Neutrophil (primary cell): ENCODE data around the gene HIKESHI.

ENCODE experiments used
- H3K27ac ChIP-seq: fragments of 200-600 bp; sonication (generic); 2 replicates; pipeline ENCODE4 v1.5.1; 2016; ENCODE audit warnings: mild to moderate bottlenecking, moderate library complexity
- H3K27me3 ChIP-seq: fragments of 200-600 bp; sonication (generic); 2 replicates; pipeline ENCODE4 v1.6.0; 2016; ENCODE audit warnings: mild to moderate bottlenecking
- H3K36me3 ChIP-seq: fragments of 200-600 bp; sonication (generic); 2 replicates; pipeline ENCODE4 v1.5.1; 2017
- H3K4me1 ChIP-seq, 2 experiments: fragments of 200-600 bp in 1 of 2; sonication (generic) in 1 of 2; 1 replicate in 1 of 2; 2 replicates in 1 of 2; pipeline versions ENCODE4 v1.5.1 to v1.6.1; 2013 to 2016; ENCODE audit warnings: low read depth in 1 of 2, low read length in 1 of 2, mild to moderate bottlenecking in 1 of 2, moderate library complexity in 1 of 2; ENCODE audit not compliant: control insufficient read depth in 1 of 2, insufficient read depth in 1 of 2
- H3K4me3 ChIP-seq, 2 experiments: fragments of 200-600 bp in 1 of 2; sonication (generic) in 1 of 2; 1 replicate in 1 of 2; 2 replicates in 1 of 2; pipeline ENCODE4 v1.5.1; 2013 to 2016; ENCODE audit warnings: low read depth in 1 of 2, low read length in 1 of 2, mild to moderate bottlenecking in 1 of 2, moderate library complexity in 1 of 2
- H3K9me3 ChIP-seq: fragments of 200-600 bp; sonication (generic); 2 replicates; pipeline ENCODE4 v1.5.1; 2016
- TF ChIP-seq, protein P1 (sequence below): fragments of 200-600 bp; sonication (generic); IDR thresholded peaks from 2 replicates; pipeline ENCODE4 v1.5.1; 2016; ENCODE audit warnings: antibody characterized with exemption

HIKESHI gene

DNA sequence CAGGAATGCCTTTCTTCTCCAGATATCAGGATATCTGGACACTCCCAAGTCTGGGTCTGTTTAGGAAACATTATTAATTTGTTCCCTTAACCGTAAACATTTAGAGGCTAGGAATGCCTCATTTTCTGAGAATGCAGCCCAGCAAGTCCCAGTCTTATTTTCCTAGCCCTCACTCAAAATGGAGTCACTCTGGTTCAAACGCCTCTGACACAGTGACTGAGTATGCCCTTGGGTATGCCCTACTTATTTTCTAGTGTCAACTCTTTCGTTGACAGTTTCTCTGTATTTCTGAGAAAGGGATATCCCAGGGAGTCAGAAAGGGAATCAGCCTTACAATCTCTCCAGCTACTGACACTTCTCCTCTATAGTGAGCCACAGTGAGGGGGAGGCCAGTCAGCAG is 56.7 kb downstream of the HIKESHI start:
- H3K36me3 ChIP-seq: no peaks in the 10 kb centered on the region
- H3K4me1 ChIP-seq: no peaks in the 10 kb centered on the region
- no peak overlapping the region for H3K4me3 ChIP-seq
- TF ChIP-seq, protein P1, sequence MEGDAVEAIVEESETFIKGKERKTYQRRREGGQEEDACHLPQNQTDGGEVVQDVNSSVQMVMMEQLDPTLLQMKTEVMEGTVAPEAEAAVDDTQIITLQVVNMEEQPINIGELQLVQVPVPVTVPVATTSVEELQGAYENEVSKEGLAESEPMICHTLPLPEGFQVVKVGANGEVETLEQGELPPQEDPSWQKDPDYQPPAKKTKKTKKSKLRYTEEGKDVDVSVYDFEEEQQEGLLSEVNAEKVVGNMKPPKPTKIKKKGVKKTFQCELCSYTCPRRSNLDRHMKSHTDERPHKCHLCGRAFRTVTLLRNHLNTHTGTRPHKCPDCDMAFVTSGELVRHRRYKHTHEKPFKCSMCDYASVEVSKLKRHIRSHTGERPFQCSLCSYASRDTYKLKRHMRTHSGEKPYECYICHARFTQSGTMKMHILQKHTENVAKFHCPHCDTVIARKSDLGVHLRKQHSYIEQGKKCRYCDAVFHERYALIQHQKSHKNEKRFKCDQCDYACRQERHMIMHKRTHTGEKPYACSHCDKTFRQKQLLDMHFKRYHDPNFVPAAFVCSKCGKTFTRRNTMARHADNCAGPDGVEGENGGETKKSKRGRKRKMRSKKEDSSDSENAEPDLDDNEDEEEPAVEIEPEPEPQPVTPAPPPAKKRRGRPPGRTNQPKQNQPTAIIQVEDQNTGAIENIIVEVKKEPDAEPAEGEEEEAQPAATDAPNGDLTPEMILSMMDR: no peak
- H3K27me3 ChIP-seq: no peaks in the 10 kb centered on the region
- H3K9me3 ChIP-seq: no peaks in the 10 kb centered on the region
- H3K27ac ChIP-seq: no peak overlapping the region

DNA sequence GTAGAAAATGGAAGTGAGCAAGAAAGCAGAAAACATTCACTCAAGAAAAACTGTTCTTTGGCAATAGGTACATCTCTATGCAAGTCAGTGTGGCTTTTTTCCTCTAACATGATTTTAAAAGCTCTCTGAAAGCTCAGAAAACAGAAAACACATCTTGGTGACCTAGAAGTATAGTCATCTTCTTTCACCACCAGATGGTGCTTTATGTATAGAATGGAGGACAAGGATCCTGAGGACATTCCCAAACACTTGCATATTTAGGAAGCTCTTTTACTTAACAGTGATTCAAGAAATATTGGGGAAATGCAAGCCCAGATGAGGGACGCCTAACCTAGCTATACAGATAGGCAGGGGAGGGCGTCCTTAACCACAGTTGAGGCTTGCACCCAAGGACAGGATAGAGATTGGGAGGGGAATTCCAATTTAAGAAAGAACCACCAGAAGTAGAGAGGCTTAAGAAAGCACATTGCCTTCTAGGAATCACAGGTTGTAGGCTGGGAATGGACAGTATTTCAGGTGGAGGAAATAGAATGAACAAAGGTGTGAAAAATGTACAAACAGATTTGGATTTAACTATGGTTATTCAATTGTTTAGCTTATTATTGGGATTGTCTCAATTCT is 58.8 kb downstream of the HIKESHI start:
- H3K36me3 ChIP-seq: no peaks in the 10 kb centered on the region
- TF ChIP-seq, protein P1: no peak
- no peaks in the 10 kb centered on the region for H3K4me1 ChIP-seq
- H3K27me3 ChIP-seq: no peaks in the 10 kb centered on the region
- H3K9me3 ChIP-seq: no peaks in the 10 kb centered on the region
- H3K4me3 ChIP-seq: no peak overlapping the region
- H3K27ac ChIP-seq: no peak overlapping the region

DNA sequence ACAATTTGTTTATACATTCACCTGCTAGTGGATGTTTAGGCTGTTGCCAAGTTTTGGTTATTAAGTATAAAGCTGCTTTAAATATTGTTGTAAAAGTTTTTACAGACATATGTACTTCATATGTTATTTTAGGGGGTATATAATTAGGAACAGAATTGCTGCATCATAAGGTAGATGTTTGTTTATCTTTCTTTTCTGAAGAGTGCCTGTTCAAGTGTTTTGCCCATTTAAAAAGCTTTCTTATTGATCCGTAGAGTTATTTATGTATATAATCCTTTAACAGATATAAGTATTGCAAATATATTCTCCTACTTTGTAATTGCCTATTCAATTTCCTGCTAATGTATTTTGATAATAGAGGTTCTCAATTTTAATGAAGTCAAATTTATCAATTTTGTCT is 61.4 kb downstream of the HIKESHI start:
- Histone ChIP-seq H3K27ac (no peak overlapping the region), H3K9me3 (no peaks in the 10 kb centered on the region), H3K36me3 (no peaks in the 10 kb centered on the region), H3K27me3 (no peaks in the 10 kb centered on the region), H3K4me1 (no peaks in the 10 kb centered on the region), H3K4me3 (no peak overlapping the region)
- TF ChIP-seq, protein P1: no peak

DNA sequence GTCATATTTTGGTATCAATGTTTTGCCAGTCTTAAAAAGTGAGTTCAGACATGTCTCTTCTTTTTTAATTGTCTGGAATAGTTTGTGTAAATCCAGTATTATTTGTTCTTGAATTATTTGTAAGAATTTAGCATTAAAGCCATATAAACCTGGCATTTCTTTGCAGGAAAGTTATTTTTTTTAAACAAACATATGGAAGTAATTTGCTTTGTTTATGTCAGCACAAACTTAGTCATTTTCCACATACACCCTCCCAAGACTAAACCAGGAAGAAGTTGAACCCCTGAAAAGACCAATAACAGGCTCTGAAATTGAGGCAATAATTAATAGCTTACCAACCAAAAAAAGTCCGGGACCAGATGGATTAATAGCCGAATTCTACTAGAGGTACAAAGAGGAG is 63.5 kb downstream of the HIKESHI start:
- H3K9me3 ChIP-seq: no peaks in the 10 kb centered on the region
- H3K4me1 ChIP-seq: no peaks in the 10 kb centered on the region
- no peak overlapping the region for H3K4me3 ChIP-seq
- H3K36me3 ChIP-seq: no peaks in the 10 kb centered on the region
- no peak overlapping the region for H3K27ac ChIP-seq
- TF ChIP-seq, protein P1: no peak
- no peaks in the 10 kb centered on the region for H3K27me3 ChIP-seq

DNA sequence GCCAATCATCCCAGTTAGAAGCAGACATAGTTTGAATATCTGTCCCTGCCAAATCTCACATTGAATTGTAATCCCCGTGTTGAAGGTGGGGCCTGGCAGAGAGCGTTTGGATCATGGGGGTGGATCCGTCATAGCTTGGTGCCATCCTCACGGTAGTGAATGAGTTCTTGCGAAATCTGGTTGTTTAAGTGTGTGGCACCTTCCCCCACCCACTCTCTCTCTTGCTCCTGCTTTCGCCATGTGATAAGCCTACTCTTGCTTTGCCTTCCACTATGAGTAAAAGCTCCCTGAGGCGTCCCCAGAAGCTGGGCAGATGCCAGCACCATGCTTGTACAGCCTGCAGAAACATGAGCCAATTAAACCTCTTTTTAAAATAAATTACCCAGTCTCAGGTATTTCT is 67.6 kb downstream of the HIKESHI start:
- TF ChIP-seq, protein P1: no peak
- H3K27ac ChIP-seq: no peak overlapping the region
- peaks cover 11% of the 10 kb centered on the region for H3K27me3 ChIP-seq
- H3K4me1 ChIP-seq: peaks cover 0 to 4% of the 10 kb centered on the region in 2 experiments
- H3K36me3 ChIP-seq: no peaks in the 10 kb centered on the region
- no peaks in the 10 kb centered on the region for H3K9me3 ChIP-seq
- H3K4me3 ChIP-seq: no peak overlapping the region

DNA sequence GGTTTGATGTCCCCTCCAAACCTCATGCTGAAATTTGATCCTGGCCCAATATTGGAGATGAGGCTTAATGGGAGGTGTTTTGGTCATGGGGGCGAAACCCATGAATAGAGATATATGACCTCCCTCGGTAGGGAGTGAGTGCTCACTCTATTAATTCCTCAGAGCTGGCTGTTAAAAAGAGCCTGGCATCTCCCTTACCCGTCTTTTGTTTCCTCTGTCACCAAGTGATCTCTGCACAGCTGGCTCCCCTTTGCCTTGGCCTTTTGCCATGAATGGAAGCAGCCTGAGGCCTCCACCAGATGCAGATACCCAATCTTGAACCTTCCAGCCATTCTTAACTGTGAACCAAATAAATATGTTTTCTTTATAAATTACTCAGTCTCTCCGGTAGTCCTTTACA is 68.1 kb downstream of the HIKESHI start:
- TF ChIP-seq, protein P1: no peak
- H3K4me3 ChIP-seq: no peak overlapping the region
- no peaks in the 10 kb centered on the region for H3K9me3 ChIP-seq
- H3K4me1 ChIP-seq: peaks cover 0 to 4% of the 10 kb centered on the region in 2 experiments
- no peaks in the 10 kb centered on the region for H3K36me3 ChIP-seq
- peaks cover 16% of the 10 kb centered on the region for H3K27me3 ChIP-seq
- H3K27ac ChIP-seq: no peak overlapping the region
